Stimulated activated CD8-positive, alpha-beta memory T cell treated with anti-CD3 and anti-CD28 coated beads, Interleukin-7, amount 100 ng/mL, for 48 hours (primary cell): ENCODE data around the gene C12orf42.

ENCODE experiments used
- DNase-seq, 2 donors: peaks; one replicate each; pipeline ENCODE4 v3.0.0-alpha.2; 2020; ENCODE audit warnings: low read depth in 1 of 2; ENCODE audit errors: extremely low read depth in 1 of 2

Gene C12orf42

GRCh38 chr12:103350116-103350515 lies 145.7 kb downstream of the C12orf42 start:
- no peak for DNase-seq

- DNase-seq, result no peak
Measured at GRCh38 chr12:103348935-103349334, 146.8 kb downstream of the C12orf42 start.

- no peak for DNase-seq
Measured at GRCh38 chr12:103336940-103337339, 158.8 kb downstream of the C12orf42 start.

GRCh38 chr12:103334466-103334865 lies 161.3 kb downstream of the C12orf42 start:
- no peak for DNase-seq

GRCh38 chr12:103333676-103334075 lies 162.1 kb downstream of the C12orf42 start:
- DNase-seq, result no peak

- no peak for DNase-seq
Measured at GRCh38 chr12:103331643-103332042, 164.1 kb downstream of the C12orf42 start.

GRCh38 chr12:103330672-103331071 lies 165.1 kb downstream of the C12orf42 start:
- no peak for DNase-seq

- no peak for DNase-seq
Measured at GRCh38 chr12:103327676-103328075, 168.1 kb downstream of the C12orf42 start.

- DNase-seq, result no peak
Measured at GRCh38 chr12:103326190-103326589, 169.6 kb downstream of the C12orf42 start.

- DNase-seq, result no peak
Measured at GRCh38 chr12:103318566-103318965, 177.2 kb downstream of the C12orf42 start.

- DNase-seq, result no peak
Measured at GRCh38 chr12:103317220-103317619, 178.5 kb downstream of the C12orf42 start.

GRCh38 chr12:103314786-103315185 lies 181.0 kb downstream of the C12orf42 start:
- no peak for DNase-seq

- DNase-seq, result no peak
Measured at GRCh38 chr12:103313894-103314293, 181.9 kb downstream of the C12orf42 start.

- no peak for DNase-seq
Measured at GRCh38 chr12:103312742-103313354, 182.9 kb downstream of the C12orf42 start.

GRCh38 chr12:103310546-103311270 lies 185.1 kb downstream of the C12orf42 start:
- no peak for DNase-seq

GRCh38 chr12:103308396-103308795 lies 187.4 kb downstream of the C12orf42 start:
- DNase-seq, result no peak

GRCh38 chr12:103303484-103303883 lies 192.3 kb downstream of the C12orf42 start:
- DNase-seq, result no peak

- no peak for DNase-seq
Measured at GRCh38 chr12:103301642-103302591, 193.9 kb downstream of the C12orf42 start.

- no peak for DNase-seq
Measured at GRCh38 chr12:103288016-103288415, 207.8 kb downstream of the C12orf42 start.

GRCh38 chr12:103282124-103282523 lies 213.6 kb downstream of the C12orf42 start:
- DNase-seq, result no peak

- no peak for DNase-seq
Measured at GRCh38 chr12:103279444-103279843, 216.3 kb downstream of the C12orf42 start.
